Keratinocyte (primary cell): ENCODE results near the gene P2RY8. TPM values are rescaled to one million over a fixed set of nuclear protein-coding genes. Genes with fewer than 3 reads are reported as not detected.
"Not testable (repeated sequence)": the region's sequence is repeated elsewhere in the genome, so short reads cannot be mapped to it uniquely, and the experiment has no call there.

Experiments
- DNase-seq: peaks from one replicate; pipeline ENCODE4 v3.0.0-alpha.2; 2011; ENCODE audit warnings: low read depth, missing footprints, low spot score
- FAIRE-seq: peaks from 2 replicates; lab custom pipeline; 2011; peaks lifted over from hg19 to GRCh38; lab: Jason Lieb, UNC
- H2AFZ ChIP-seq: 2 replicates; pipeline ENCODE4 v1.6.0; 2012; ENCODE audit warnings: low read length, control low read depth, inconsistent platforms; ENCODE audit not compliant: control insufficient read depth
- H3K27ac ChIP-seq: 2 replicates; pipeline ENCODE4 v1.5.1; 2011; ENCODE audit warnings: low read length; ENCODE audit not compliant: control insufficient read depth, insufficient read depth
- H3K27me3 ChIP-seq: 3 replicates; pipeline ENCODE4 v1.6.0; 2011; ENCODE audit warnings: low read length; ENCODE audit not compliant: control insufficient read depth, insufficient read depth; ENCODE audit errors: extremely low read depth
- H3K36me3 ChIP-seq, 2 experiments: 2 replicates in 1 of 2; 3 replicates in 1 of 2; pipeline ENCODE4 v1.5.1; 2011; ENCODE audit warnings: low read length in 2 of 2, mild to moderate bottlenecking in 1 of 2; ENCODE audit not compliant: control insufficient read depth in 2 of 2, insufficient read depth in 2 of 2; ENCODE audit errors: extremely low read depth in 1 of 2
- H3K4me1 ChIP-seq: 3 replicates; pipeline ENCODE4 v1.5.1; 2011; ENCODE audit warnings: low read length; ENCODE audit not compliant: control insufficient read depth, insufficient read depth; ENCODE audit errors: extremely low read depth
- H3K4me2 ChIP-seq: 3 replicates; pipeline ENCODE4 v1.6.0; 2011; ENCODE audit warnings: low read depth, low read length; ENCODE audit not compliant: control insufficient read depth, insufficient read depth; ENCODE audit errors: extremely low read depth
- H3K4me3 ChIP-seq, 3 experiments: fragments of 200-600 bp in 1 of 3; sonication (generic) in 1 of 3; 2 replicates in 2 of 3; 3 replicates in 1 of 3; pipeline ENCODE4 v1.5.1; 2011 to 2016; ENCODE audit warnings: low read length in 3 of 3, mild to moderate bottlenecking in 3 of 3, control low read depth in 2 of 3, inconsistent platforms in 1 of 3, low read depth in 1 of 3, mixed read lengths in 1 of 3, mixed run types in 1 of 3, moderate library complexity in 1 of 3; ENCODE audit not compliant: control insufficient read depth in 2 of 3, insufficient read depth in 2 of 3; ENCODE audit errors: extremely low read depth in 1 of 3
- H3K79me2 ChIP-seq: 2 replicates; pipeline ENCODE4 v1.6.0; 2012; ENCODE audit warnings: low read length; ENCODE audit not compliant: control insufficient read depth, insufficient read depth
- H3K9ac ChIP-seq: 3 replicates; pipeline ENCODE4 v1.6.0; 2011; ENCODE audit warnings: low read length; ENCODE audit not compliant: control insufficient read depth, insufficient read depth; ENCODE audit errors: extremely low read depth
- H3K9me1 ChIP-seq: 3 replicates; pipeline ENCODE4 v1.6.0; 2011; ENCODE audit warnings: low read length; ENCODE audit not compliant: control insufficient read depth, insufficient read depth; ENCODE audit errors: extremely low read depth
- H3K9me3 ChIP-seq: 2 replicates; pipeline ENCODE4 v1.5.1; 2012; ENCODE audit warnings: low read depth, low read length; ENCODE audit not compliant: control insufficient read depth
- H4K20me1 ChIP-seq: 3 replicates; pipeline ENCODE4 v1.6.0; 2011; ENCODE audit warnings: low read length; ENCODE audit not compliant: control insufficient read depth, insufficient read depth; ENCODE audit errors: extremely low read depth
- CTCF ChIP-seq, 3 experiments: IDR thresholded peaks in 1 of 3; conservative IDR thresholded peaks in 1 of 3; optimal IDR thresholded peaks in 1 of 3; 2 replicates in 2 of 3; 3 replicates in 1 of 3; pipeline versions ENCODE3 to v1.5.1; 2011; ENCODE audit warnings: low read length in 3 of 3, mild to moderate bottlenecking in 3 of 3, moderate library complexity in 2 of 3, control low read depth in 1 of 3, inconsistent platforms in 1 of 3; ENCODE audit not compliant: insufficient read depth in 2 of 3; ENCODE audit errors: extremely low read depth in 1 of 3
- EZH2 ChIP-seq: IDR thresholded peaks from one replicate; pipeline ENCODE4 v1.6.1; 2012; ENCODE audit warnings: inconsistent platforms, mild to moderate bottlenecking, low read length, moderate library complexity
- dilution Hi-C: fragments of 300-500 bp; cut with MboI; formaldehyde crosslinking; loops from one replicate; pipeline ENCODE4 v1.7.0; 2020; ENCODE audit warnings: low sequenced_read_pairs; ENCODE audit not compliant: extremely low pct_ligation_motif_present
- polyA plus RNA-seq, 5 experiments: library from polyadenylated mRNA; depleted of rRNA in 3 of 5; stranded (reverse) in 3 of 5; stranded (forward) in 1 of 5; unstranded in 1 of 5; fragments of >200 nt; gene quantifications; 1 replicate in 1 of 5; 2 replicates in 3 of 5; 3 replicates in 1 of 5; pipeline versions ENCODE4 v1.2.1 to v1.2.3, GENCODE V29; 2011 to 2012; ENCODE audit warnings: missing spikeins in 2 of 5, low read depth in 1 of 5, low replicate concordance in 1 of 5

The P2RY8 gene
- polyA plus RNA-seq, 1 donor (not counting 4 experiments of a cell fraction or from before 2014, with no cell fraction given) = not detected

DNA sequence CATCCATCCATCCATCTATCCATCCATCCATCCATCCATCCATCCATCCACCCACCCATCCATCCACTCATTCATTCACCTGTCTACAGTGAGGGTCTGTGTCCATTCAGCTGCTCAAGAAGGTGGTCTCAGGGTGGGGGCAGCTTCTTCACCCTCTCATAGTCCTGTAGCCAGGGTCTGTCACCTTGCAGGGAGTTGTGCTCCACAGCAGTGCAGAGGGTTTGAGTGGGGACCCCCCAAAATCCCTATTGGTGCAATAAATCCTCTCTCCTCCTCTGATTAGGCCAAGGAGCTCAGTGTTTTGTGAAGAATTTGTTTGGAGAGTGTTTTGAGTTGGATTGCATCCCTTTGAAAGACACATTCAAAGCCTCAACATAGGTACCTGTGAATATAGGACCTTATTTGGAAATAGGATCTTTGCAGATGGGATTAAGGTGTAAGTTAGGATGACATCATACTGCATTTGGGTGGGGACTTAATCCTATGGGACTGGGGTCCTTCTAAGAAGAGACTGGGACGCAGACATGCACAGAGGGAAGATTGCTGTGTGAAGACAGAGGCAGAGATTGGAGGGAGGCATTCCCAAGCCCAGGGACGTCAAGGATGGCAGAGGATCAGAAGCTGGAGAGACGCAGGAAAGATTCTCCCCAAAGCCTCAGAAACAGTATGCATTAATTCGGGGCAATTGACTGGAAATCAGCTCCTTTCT, 12.0 kb downstream of the P2RY8 start:
- dilution Hi-C loops = no loop called here
- H3K4me3 ChIP-seq = no peak overlapping the region

GRCh38 chrX:1522905-1523304, 14.1 kb downstream of the P2RY8 start:
- FAIRE-seq, dilution Hi-C loops, H2AFZ ChIP-seq, H3K4me2 ChIP-seq, H4K20me1 ChIP-seq, H3K27ac ChIP-seq, H3K9me3 ChIP-seq, H3K36me3 ChIP-seq, DNase-seq, H3K9me1 ChIP-seq, H3K4me3 ChIP-seq, H3K4me1 ChIP-seq, H3K27me3 ChIP-seq, H3K9ac ChIP-seq, H3K79me2 ChIP-seq: not testable (repeated sequence)

More for the DNA sequence above, 12.0 kb downstream of the P2RY8 start:
- no peaks in the 10 kb centered on the region for H3K36me3 ChIP-seq
- no peaks in the 10 kb centered on the region for H3K79me2 ChIP-seq
- no peak for TF ChIP-seq CTCF (optimal IDR thresholded peaks at IDR 0.05 in 1 of 3, IDR thresholded peaks at IDR 0.05 in 1 of 3, conservative IDR thresholded peaks at IDR 0.05 in 1 of 3; ENCODE audit: extremely low read depth in 1 of 3, insufficient read depth in 2 of 3, low read length in 3 of 3)
- TF ChIP-seq EZH2 = no peak
- no peak overlapping the region for H3K4me2 ChIP-seq
- no peak for FAIRE-seq
- no peak overlapping the region for H2AFZ ChIP-seq
- H3K27ac ChIP-seq = no peak overlapping the region
- H3K9me1 ChIP-seq = no peaks in the 10 kb centered on the region
- H3K4me1 ChIP-seq = no peaks in the 10 kb centered on the region
- H3K9me3 ChIP-seq = peaks cover 2% of the 10 kb centered on the region
- H4K20me1 ChIP-seq = no peaks in the 10 kb centered on the region
- no peaks in the 10 kb centered on the region for H3K27me3 ChIP-seq
- DNase-seq = no peak
- no peak overlapping the region for H3K9ac ChIP-seq
